GM21786 (cell line): Measurements from ENCODE around the gene AP5B1.
A peak's percentile ranks its signal among the peaks of the same experiment; 100 is the strongest.

Experiments used
- ATAC-seq: cut with Tn5 transposase; IDR thresholded peaks from one replicate; pipeline ENCODE4 v1.9.1; 2021; ENCODE audit not compliant: unreplicated experiment

The AP5B1 gene

DNA sequence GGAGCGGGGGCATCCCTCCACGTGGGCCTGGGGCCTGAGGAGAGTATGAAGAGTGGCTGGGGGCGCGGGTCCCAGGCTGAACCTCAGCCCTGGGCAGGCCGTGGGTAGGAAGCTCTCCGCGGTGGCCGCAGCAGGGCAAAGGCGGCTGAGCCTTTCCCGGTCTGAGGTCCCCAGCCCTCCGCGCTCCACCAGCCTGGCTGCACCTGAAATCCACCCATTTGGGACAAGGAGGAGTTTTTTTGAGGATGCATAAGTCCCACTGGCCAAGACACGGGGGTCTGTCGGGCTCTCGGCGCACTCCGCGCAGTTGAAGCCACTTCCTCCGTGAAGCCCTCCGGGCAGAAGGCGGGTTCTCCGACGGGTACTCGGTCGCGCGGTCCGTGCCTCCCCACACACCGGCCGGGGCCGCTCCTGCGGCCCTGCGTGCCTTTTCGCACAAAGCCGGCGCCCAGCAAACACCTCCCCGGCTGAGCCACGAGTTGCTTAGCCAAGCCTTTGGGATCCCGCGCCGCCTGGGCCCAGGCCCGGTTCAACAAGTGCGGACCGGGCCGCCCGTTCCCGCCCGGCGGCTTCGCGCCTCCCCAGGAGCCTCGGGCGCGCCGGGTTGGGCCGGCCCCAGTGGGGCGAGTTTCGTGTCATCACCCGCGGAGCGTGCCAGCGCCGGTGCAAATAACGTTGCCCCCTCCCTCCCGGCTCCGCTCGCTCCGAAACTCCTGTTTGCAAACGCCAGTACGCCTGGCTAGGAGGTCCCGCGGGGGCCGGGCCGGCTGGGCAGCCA lies 5.4 kb upstream of the AP5B1 start:
- no peak for ATAC-seq

DNA sequence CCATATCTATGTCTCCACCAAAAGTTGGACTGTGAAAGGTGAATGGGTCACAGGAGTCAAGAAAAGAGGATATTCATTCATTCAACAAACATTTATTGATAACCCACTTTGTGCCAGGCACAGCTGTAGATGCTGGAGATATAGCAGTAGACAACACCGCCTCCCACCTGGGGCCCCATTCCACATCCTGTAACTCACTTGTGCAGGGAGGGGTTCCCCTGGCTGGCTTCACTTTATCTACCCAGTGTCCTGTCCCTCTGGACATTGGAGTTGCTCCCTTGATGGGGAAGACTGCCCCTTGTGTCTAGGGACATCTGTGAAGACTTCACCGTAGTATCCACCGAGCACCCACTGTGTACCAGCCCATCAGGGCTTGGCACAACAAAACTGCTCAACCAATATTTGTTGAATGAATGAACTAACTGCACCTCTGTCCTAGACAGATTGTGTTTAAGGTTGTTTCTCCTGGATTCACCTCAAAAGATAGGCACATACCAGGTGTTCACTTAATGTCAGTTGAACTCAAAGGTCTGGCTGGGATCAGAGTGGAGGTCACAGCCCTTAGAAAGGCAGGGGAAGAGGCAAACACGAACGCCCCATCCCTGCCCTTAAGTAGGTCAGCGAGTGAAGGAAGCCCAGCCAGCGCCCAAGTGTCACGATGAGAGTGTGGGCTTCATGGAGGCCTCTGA lies 4.7 kb upstream of the AP5B1 start:
- ATAC-seq = no peak

DNA sequence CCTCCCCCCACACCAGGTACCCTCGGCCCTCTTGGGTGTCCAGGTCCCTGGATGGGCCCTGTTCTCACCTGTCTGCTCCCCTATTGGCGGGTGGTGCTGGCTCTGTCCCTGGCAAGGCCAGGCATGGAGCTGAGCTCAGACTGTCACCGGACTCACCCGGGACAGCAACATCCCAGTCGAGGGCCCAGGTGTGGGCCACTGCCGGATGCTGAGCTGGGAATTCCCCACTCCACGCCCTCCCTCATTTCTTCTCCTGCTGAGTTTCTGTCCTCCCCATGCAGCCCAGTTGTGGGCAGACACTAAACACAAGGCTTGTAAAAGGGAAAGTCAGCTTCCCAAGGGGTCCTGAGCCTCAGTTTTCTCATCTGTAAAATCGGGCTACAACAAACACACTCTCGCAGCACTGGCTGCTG lies 2.0 kb upstream of the AP5B1 start:
- no peak for ATAC-seq

DNA sequence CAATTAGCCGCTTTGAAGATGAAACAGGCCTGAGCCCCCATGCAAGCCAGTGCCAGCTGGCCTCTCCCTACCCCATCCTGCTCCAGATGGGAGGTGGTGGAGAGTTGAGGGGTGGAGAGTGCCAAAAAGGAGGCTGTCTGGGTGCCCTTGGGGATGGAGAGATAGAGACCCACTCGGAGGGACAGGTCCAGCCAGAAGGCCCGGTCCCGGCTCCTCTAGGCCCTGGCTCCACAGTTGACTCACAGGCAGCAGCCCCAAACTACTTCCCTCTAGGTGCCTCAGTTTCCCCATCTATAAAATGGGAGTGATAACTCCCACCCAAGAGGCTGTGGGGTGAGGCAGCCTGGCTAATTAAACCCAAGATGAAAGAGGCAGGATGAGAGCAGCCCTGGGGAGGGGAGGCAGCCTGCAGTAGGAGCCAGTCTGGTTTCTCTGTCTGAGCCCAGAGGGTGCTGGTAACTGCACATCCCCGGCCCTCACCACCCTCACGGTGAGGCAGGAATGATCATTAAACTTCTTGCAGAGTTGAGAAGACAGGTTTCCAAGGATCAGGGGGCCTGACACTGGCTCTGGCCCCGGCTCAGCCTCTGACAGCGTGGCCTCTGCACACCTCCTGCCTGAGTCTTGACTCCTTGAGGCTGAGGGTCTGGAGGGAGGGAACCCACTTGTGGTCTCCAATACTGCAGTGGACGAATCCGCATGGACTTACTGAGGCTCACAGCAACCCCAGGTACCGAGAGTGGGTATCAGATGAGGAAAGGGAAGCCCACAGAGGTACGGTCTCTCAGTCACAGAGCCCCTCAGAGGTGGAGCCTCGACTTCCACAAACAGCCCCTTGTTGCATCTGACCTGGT lies 1.4 kb upstream of the AP5B1 start:
- no peak for ATAC-seq

DNA sequence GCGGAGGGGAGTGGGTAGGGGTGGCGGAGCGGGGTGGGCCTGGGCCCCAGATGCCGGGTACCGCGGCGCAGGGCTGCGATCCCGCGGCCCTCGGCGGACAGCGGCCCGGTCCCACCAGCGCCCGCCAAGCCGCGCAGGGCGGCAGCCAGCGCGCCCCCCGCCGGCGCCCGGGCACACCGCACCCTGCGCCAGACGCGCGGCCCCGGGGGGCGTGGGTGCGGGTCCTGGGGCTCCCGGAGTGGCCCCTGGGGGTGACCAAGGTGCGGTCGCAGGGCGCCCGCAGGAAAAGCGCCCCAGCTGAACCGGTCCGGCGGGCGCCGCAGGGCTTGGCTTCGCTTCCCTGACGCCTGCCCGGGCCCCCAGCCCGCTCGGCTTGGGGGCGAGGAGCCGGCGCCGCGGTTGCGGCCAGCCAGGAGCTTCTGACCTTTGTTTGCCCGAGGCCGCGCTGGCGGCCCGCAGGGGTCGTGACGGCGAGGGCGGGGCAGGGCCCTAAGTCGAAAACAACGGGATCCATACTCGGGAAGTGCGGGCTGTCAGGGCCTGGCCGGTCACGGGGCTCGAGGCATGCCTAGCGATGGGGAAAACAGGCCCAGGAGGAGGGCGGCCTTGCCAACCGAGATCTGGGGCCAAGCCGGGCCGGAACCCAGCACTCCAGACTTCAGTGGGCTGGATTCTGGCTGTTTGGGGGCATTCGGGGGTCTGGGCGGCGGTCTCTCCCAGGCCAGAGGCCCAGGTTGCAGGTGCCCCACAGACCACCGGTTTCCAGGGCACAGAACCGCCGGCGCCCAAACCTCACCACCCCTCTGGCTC lies 581 bp upstream of the AP5B1 start:
- ATAC-seq = peak; percentile 37

DNA sequence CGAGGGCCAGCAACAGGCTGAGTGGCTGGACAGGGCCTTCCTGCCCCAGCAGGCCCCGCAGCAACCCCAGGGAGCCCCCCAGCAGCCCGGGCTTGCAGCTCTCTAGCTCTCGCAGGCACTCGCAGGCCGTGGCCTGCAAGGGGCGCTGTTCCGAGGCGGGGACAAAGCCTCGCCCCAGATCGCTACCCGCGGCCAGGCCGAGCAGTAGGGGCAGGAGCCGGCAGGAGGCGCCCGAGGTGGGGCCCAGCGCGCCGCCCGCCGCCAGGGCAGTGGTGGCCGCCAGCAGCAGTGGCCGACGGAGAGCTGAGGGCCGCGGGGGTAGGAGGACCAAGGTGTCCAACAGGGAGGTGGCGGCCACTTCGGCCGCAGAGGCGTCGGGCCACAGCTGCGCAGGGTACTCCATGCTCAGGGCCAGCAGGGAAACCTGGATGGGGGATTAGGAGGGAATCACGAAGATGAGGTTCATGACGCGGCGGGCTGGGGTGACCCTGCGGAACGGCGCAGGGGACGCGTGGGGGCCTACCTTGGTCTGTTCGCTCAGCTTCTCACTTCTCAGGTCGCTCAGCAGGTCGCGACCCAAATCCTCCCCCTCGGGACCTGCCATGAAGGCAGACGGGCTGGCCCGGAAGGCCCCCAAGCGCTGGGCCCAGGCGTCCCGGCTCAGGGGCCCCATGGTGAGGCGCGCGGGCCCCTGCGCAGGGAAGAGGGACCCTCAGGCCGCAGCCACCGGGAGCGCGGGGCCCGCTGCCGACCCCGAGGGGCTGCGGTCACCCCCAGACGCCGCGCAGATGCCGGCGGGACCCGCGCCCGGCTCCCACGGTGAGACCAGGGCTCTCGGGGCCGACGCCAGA lies 632 bp downstream of the AP5B1 start:
- peak; percentile 45 for ATAC-seq

DNA sequence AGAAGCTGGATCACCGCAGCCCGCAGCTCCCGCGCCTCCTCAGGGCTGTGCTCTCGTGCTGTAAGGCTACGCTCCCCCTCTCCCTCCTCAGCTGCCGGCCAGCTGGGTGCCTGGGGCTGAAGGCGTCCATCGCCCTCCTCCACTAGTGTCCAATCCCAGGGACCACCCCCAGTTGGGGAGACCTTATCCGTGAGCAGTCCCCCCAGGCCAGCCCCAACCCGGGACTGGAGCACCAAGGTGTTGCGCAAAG lies 1.2 kb downstream of the AP5B1 start:
- ATAC-seq = no peak

DNA sequence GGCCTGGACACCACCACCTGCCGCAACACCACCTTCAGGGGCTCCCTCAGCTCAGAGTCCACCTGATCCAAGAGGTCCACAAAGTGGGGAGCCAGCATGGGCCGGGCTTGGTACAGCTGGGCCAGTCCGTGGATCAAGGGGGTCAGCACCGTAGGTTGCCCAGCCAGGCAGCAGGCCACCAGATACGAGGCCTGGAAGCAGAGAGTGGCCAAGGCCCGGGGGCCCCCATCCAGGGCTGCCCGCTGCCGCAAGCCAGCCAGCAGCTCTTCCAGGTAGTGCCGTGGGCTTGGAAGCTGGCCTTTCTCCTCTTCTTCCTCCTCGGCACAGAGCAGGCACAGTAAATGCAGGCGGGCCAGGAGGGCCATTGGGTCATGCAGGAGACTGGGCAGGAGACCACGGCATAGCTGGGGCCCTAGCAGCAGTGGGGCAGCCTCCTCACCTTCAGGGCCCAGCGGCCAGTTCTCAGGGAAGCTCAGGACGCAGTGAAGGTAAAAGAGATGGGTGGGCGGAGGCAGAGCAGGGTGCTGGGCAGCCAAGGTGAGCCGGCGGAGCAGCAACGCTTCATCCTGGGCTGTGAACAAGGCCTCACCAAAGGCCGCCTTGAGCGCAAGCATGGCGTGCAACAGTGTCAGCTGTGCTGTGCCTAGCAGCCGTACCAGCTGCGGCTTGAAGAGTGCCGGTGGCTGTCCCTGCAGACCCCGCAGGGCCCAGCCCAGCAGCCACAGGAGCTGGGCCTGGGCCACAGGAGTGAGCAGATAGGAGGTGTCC lies 1.7 kb downstream of the AP5B1 start:
- ATAC-seq = no peak

DNA sequence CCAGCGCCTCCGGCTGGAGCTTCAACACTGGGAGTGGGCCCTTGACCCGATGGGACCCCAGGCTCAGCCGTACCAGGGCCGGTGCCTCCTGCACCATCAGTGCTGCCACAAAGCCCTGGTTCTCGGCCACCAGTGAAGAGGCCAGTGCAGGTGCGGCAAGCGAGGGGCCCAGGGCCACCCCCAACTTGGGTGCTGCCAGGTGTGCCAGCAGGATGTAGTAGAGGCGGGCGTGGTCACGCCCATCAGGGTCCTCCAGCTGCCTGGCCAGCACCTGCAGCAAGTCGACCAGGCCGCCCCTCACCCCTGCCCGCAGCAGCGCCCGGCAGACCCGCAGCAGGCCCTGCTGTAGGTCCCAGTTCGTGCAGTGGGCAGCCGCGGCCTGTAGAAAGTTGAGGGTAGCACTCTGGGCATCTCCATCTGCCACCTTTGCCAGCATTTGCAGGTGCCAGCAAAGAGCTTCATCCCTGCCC lies 2.3 kb downstream of the AP5B1 start:
- no peak for ATAC-seq

DNA sequence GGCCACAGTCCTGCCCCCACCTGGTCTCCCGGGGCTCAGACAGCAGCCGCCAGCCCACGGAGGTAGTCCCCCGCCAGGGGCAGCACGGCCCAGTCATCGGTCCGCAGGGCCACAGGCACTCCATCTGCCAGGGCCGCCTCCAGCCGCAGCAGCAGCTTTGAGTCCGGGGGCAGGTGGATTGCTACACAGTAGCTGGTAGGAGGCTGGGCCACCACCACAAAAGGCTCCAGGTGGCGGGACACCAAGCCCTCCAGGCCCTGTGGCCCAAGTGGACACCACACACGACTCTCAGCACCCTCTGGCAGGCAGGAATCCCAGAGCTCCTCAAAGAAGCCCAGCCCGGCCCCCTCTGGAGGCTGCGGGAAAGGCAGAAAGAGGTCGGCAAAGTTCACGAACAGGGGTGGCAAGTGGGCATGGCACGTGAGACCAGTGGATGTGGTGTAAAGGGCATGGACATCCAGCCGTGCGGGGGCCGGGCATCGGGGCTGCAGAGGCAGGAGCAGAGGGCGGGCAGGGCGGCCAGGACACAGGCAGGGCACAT lies 2.9 kb downstream of the AP5B1 start:
- no peak for ATAC-seq

DNA sequence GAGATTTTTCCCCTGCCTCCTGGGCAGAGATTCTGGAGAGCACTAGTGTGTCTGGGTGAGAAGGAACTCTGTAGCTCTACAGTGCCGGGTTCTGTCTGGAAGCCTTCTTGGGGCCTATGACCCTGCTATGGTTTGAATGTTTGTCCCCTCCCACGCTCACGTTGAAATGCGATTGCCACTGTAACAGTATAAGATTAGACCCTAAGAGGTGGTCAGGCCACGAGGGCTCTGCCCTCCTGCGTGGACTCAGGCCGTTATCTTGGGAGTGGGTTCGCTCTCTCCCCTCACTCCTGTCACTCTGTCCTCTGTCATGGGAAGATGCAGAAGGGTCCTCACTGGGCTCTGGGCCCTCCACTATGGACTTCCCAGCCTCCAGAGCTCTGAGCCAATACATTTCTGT lies 3.5 kb downstream of the AP5B1 start:
- no peak for ATAC-seq

DNA sequence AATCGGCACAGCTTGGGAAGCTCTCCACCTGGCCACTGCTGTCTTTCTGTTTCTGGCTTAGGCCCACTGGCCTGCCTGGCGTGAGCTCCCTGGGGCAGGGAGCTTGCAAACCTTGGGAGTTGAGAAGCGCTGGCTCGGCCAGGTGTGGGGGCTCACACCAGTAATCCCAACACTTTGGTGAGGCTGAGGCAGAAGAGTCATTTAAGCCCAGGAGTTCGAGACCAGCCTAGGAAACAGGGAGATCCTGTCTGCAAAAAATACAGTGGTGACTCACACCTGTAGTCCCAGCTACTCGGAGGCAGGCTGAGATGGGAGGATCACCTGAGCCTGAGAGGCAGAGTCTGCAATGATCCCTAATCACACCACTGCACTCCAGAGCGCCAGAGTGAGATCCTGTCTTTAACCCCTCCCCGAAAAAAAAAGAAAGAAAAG lies 4.0 kb downstream of the AP5B1 start:
- no peak for ATAC-seq

DNA sequence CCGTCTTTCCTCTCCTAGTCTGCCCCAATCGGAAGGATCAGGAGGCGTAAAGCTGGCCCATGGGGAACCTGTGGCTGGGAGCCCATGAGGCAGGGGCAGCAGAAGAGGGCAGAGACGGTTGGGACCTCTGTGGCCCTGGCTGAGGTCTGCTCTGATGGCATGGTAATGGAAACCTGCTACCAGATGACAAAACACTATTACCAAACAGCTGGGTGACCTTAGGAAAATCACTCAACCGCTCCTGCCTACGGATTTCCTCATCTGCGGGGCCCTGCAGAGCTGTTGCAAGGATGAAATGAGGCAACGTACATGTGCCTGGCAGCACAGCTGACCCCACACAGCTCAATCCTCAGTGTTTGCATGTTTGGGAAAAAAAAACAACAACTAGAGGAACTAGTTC lies 4.6 kb downstream of the AP5B1 start:
- no peak for ATAC-seq

DNA sequence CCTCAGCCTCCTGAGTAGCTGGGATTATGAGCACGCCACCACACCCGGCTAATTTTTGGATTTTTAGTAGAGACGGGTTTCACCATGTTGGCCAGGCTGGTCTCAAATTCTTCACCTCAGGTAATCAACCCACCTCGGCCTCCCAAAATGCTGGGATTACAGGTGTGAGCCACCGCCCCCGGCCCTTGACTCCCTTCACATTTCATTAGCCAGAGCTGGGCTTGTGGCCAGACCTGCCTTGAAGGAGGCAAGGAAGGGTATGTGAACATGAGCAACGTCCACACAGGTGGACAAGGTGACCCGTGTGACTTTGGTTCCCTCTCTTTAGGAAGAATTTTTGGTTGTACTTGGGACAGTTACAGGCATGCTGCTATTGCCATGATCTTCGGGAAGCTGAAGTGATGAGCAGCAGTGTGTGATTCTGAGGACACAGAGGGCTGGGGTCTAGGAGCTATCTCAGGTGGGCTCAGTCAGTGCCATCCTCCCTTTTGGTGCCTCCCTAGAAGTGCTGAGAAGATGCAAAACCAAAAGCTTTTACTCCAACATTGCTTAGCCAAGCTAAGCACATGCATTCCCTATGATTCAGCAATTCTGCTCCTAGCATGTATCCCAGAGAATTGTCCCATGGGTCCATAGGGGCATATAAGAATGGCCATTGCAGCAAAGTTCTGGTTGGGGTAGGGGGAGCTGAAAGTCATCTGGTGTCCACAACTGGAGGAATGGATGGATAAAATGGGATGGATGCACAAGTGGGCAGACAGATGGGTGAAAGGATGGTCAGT lies 6.1 kb downstream of the AP5B1 start:
- no peak for ATAC-seq

DNA sequence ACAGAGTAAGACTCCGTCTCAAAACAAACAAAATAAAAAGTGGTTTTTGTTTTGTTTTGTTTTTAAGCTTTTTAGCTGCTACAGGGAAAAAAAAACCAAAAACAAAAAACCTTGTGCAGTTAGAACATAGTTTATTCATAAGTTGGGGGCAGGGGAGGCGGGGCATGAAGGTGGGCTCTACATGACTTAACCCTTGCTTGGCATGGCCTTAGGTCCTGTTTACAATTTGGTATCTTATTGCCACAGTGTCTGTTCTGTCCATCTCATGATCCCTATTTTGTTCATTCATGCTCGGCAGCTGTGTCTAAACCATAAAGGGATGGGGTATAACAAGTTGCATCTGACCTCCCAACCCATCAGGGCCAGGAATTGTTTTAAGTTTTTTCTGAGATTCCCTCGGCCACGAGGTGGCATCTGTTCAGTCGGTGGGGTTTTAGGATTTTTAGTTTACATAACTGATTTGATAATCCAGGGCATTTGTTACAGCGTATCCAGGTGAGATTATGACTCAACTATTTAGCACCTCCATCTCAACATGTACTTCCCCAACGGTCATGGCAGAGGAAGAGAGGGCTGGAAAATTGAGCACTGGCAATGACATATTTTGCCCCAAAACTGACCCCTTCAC lies 6.9 kb downstream of the AP5B1 start:
- no peak for ATAC-seq

DNA sequence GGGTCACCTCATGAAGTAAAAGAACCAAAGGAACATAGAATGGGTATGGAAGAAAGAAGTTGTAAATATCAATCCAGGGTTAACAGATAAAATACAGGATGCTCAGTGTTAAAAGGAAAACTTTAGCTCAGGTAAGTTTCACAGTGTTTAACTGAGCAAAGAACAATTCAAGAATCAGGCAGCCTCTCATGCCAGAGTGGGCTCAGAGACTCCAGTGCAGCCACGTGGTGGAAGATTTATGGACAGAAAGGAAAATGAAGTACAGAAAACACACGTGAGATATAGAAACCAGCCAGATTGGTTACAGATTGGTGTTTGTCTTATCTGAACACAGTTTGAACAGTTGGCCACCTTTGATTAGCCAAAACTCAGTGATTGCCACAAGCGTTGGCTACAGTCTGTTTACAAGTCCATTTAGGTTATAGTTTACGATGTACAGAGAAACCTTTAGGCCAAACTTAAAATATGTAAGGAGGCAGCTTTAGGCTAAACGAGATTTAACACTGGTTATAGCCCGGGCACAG lies 9.1 kb downstream of the AP5B1 start:
- no peak for ATAC-seq

DNA sequence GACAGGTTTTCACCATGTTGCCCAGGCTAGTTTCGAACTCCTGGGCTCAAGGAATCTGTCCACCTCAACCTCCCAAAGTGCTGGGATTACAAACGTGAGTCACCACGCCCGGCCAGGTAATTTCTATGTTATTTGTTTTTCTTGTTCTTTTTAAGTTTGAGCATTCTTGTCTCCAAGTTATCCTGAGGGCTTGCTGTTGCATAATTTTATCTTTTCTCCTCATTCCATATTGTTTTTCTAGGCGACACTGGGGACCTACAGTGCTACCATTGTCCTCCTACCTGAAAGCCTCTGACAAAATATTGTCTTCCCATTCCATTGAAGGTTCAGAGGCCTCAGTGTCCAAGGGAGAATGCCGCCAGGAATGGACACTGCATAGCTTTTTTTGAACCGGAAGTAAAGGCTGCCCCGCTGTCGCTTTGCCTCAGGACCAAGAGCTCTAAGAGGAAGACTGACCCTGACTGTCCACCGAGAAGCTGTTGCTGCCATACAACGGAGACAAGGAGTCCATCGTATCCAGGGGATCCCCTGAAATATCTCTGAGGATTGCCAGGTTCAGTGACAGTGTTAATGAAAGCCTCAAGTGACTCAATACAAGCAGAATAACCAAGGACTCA lies 9.7 kb downstream of the AP5B1 start:
- no peak for ATAC-seq
